ENCODE measurements around the gene MT3. TPM values are rescaled to one million over a fixed set of nuclear protein-coding genes. Genes with fewer than 3 reads are reported as not detected.

MT3 gene
- polyA plus RNA-seq, 1 experiment, result not detected

DNA sequence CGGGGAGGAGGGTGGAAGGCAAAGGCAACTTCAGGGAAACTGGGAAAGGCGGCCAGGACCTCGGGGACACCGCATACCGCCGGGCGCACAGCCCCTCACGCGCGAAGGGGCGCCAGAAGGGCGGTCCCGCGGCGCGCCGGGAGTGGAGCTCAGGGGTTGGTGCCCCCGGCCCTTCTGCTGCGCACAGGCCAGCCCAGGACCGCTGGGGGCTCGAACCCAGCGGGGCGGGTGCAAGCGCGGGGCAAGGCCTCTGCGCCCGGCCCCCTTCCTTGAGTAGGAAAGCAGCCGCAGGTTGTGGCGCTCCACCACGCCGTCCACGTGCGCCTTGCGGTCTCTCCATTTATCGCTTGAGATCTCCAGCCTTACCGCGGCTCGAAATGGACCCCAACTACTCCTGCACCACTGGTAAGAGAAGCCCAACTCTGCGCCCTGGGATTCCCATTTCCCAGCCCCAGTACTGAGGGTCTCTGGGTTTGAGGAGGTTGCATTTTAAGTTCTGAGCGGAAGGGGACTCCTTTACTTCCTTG lies 46.2 kb downstream of the MT3 start:
- CTCF ChIA-PET, result no interaction called here
- TF ChIP-seq, protein P1, sequence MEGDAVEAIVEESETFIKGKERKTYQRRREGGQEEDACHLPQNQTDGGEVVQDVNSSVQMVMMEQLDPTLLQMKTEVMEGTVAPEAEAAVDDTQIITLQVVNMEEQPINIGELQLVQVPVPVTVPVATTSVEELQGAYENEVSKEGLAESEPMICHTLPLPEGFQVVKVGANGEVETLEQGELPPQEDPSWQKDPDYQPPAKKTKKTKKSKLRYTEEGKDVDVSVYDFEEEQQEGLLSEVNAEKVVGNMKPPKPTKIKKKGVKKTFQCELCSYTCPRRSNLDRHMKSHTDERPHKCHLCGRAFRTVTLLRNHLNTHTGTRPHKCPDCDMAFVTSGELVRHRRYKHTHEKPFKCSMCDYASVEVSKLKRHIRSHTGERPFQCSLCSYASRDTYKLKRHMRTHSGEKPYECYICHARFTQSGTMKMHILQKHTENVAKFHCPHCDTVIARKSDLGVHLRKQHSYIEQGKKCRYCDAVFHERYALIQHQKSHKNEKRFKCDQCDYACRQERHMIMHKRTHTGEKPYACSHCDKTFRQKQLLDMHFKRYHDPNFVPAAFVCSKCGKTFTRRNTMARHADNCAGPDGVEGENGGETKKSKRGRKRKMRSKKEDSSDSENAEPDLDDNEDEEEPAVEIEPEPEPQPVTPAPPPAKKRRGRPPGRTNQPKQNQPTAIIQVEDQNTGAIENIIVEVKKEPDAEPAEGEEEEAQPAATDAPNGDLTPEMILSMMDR (IDR thresholded peaks at IDR 0.05; ENCODE audit: low read depth, low read length), result no peak
- Histone ChIP-seq H3K27me3 (ENCODE audit: control insufficient read depth, insufficient read depth, low read length) (peaks cover 80% of the 10 kb centered on the region), H3K9me3 (ENCODE audit: control insufficient read depth, insufficient read depth, low read length) (no peaks in the 10 kb centered on the region; the same call in 1 of the 2 replicates), H3K27ac (ENCODE audit: low read depth, low read length) (no peak overlapping the region), H3K4me3 (ENCODE audit: low read depth, low read length) (peak overlapping the region; percentile 38; the same call in 1 of the 2 replicates)
- no peak for DNase-seq (ENCODE audit: low read depth, low spot score)
- POLR2A ChIA-PET, result interaction anchor here (3.3 kb wide), 1 partner anchor 10 kb away, joined by 12 read pairs; the partner anchor contains the start of gene MT1E

DNA sequence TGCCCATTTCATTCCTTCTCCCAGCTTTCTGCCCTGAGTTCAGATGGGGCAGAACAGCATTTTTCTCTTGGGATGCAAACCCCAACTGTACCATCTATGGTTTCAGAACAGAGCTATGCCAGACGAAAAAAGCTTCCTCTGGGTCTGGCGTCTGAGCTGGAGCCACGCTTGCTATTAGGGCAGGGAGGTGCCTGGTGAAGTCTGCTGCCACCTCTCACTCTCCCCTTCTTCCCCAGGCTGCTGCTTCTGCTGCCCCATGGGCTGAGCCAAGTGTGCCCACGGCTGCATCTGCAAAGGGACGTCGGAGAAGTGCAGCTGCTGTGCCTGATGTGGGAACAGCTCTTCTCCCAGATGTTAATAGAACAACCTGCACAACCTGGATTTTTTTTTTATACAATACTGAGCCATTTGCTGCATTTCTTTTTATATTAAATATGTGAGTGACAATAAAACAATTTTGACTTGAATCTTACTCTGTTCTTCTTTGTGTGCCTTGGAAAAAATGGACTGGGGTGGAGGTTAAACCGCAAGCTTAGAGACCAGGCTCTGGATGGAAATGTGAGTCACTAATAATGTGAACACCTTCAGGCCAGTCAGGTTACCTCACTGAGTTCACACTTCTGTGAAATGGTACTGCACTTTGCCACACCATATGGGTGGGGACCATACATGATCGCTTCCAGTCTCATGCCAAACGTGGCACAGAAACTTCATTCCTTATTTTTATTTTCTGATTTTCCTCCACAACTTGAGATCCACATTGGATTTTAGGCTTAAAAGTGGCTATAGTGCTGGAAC lies 47.5 kb downstream of the MT3 start:
- ChIA-PET POLR2A (interaction anchor here (3.3 kb wide), 1 partner anchor 11 kb away, joined by 12 read pairs; the partner anchor contains the start of gene MT1E), CTCF (interaction anchor here (0.5 kb wide), 1 partner anchor 478 kb away, joined by 3 read pairs; no protein-coding TSS in a partner anchor)
- TF ChIP-seq, protein P1 (IDR thresholded peaks at IDR 0.05; ENCODE audit: low read depth, low read length), result no peak

DNA sequence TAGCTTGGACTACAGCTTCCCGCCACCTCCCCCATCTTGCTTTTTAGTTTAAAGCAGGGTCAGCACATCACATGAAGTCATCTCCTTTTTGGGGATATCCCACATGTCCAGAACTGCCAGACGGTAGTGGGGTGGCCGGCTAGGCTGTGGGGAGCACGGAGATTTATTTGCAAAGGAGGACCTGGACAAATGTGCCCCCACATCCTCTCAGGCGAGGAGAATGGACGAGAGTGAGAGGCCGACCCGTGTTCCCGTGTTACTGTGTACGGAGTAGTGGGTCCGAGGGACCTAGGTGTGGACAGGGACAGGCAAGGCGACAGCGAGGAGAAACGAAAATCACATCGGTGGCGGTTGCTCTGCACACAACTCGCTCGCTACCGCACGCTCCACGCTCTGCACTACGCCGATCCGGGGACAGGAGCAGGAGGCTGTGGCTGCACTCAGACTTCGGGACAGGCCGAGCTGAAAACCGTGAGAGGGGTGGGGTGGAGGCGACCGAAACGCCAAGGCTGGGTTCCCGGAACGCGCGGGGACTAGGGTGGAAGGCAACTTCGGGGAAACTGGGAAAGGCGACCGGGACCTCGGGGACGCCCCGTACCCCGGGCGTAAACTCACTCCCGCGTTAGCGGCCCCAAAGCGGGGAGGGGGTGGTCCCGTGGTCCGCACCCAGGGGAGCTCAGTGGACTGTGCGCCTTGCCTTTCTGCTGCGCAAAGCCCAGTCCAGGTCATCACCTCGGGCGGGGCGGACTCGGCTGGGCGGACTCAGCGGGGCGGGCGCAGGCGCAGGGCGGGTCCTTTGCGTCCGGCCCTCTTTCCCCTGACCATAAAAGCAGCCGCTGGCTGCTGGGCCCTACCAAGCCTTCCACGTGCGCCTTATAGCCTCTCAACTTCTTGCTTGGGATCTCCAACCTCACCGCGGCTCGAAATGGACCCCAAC lies 48.8 kb downstream of the MT3 start, which contains the start of gene MT1A:
Gene MT1A (plus strand): TSS at position 853 of the 937 bp plus-strand sequence. CDS start 73 bp downstream, at position 926.
- Histone ChIP-seq H3K4me3 (ENCODE audit: low read depth, low read length) (peak within 1 kb of the TSS; percentile 59), H3K27ac (ENCODE audit: low read depth, low read length) (no peak within 1 kb of the TSS), H3K9me3 (ENCODE audit: control insufficient read depth, insufficient read depth, low read length) (no peaks in the 10 kb centered on the region; the same call in 1 of the 2 replicates), H3K27me3 (ENCODE audit: control insufficient read depth, insufficient read depth, low read length) (peaks cover 83% of the 10 kb centered on the region)
- TF ChIP-seq, protein P1 (IDR thresholded peaks at IDR 0.05; ENCODE audit: low read depth, low read length), result no peak
- ChIA-PET POLR2A (no interaction called here), CTCF (no interaction called here)
- DNase-seq (ENCODE audit: low read depth, low spot score), result no peak

More for the DNA sequence above, 47.5 kb downstream of the MT3 start:
- Histone ChIP-seq H3K27me3 (ENCODE audit: control insufficient read depth, insufficient read depth, low read length) (peaks cover 87% of the 10 kb centered on the region), H3K9me3 (ENCODE audit: control insufficient read depth, insufficient read depth, low read length) (no peaks in the 10 kb centered on the region; the same call in 1 of the 2 replicates), H3K4me3 (ENCODE audit: low read depth, low read length) (no peak overlapping the region), H3K27ac (ENCODE audit: low read depth, low read length) (no peak overlapping the region)
- DNase-seq (ENCODE audit: low read depth, low spot score), result no peak

DNA sequence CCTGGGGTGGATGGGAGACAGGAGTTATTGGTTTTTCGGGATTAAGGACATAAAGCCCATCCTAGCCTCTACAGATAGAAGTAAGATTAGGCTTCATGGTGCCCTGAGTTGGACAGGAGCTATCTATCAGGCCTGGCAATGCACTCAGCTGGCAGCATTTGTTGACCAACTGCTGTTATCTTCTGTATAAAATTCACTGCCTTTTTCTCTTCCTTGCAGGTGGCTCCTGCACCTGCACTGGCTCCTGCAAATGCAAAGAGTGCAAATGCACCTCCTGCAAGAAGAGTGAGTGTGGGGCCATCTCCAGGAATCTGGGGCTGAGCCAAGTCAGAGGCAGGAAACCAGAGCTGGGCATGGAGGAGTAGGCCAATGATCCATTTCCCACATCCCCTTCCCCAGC lies 49.7 kb downstream of the MT3 start:
- peaks cover 86% of the 10 kb centered on the region for H3K27me3 ChIP-seq (ENCODE audit: control insufficient read depth, insufficient read depth, low read length)
- TF ChIP-seq, protein P1 (IDR thresholded peaks at IDR 0.05; ENCODE audit: low read depth, low read length), result no peak
- H3K9me3 ChIP-seq (ENCODE audit: control insufficient read depth, insufficient read depth, low read length), result no peaks in the 10 kb centered on the region; the same call in 1 of the 2 replicates
- ChIA-PET CTCF (interaction anchor here (1.0 kb wide), 1 partner anchor 125 kb away, joined by 3 read pairs; no protein-coding TSS in a partner anchor), POLR2A (interaction anchor here (1.1 kb wide), 1 partner anchor 14 kb away, joined by 3 read pairs; the partner anchor contains the start of gene MT1E)
- H3K4me3 ChIP-seq (ENCODE audit: low read depth, low read length), result no peak overlapping the region
- no peak overlapping the region for H3K27ac ChIP-seq (ENCODE audit: low read depth, low read length)
- DNase-seq (ENCODE audit: low read depth, low spot score), result no peak

All from AG04450 (cell line).